KMS-11 (cell line): ENCODE results near the gene RERE.

ENCODE experiments used
- H2AFZ ChIP-seq: fragments of 200-600 bp; sonication (generic); 2 replicates; pipeline ENCODE4 v1.6.1; 2016; ENCODE audit warnings: antibody characterized with exemption, mixed run types, low read depth
- H3K27ac ChIP-seq: fragments of 200-600 bp; sonication (generic); 2 replicates; pipeline ENCODE4 v1.6.1; 2016; ENCODE audit warnings: mild to moderate bottlenecking, mixed run types
- H3K27me3 ChIP-seq: fragments of 200-600 bp; sonication (generic); 2 replicates; pipeline ENCODE4 v1.6.1; 2017; ENCODE audit warnings: mild to moderate bottlenecking, low read depth, mixed run types, moderate library complexity; ENCODE audit not compliant: insufficient read depth
- H3K36me3 ChIP-seq: fragments of 200-600 bp; sonication (generic); 2 replicates; pipeline ENCODE4 v1.6.1; 2017; ENCODE audit warnings: mild to moderate bottlenecking, mixed run types; ENCODE audit not compliant: insufficient read depth
- H3K4me1 ChIP-seq: fragments of 200-600 bp; sonication (generic); 2 replicates; pipeline ENCODE4 v1.6.1; 2016; ENCODE audit warnings: mild to moderate bottlenecking, low read depth, mixed run types; ENCODE audit not compliant: poor library complexity, severe bottlenecking
- H3K4me2 ChIP-seq: fragments of 200-600 bp; sonication (generic); 2 replicates; pipeline ENCODE4 v1.7.0; 2016; ENCODE audit warnings: mild to moderate bottlenecking, mixed run types
- H3K4me3 ChIP-seq: fragments of 200-600 bp; sonication (generic); IDR thresholded peaks from 2 replicates; pipeline ENCODE4 v1.6.1; 2017; ENCODE audit warnings: low read depth, low read length, mixed read lengths; ENCODE audit not compliant: insufficient read depth
- H3K79me2 ChIP-seq: fragments of 200-600 bp; sonication (generic); 2 replicates; pipeline ENCODE4 v1.6.1; 2016; ENCODE audit warnings: low read depth, mixed run types; ENCODE audit not compliant: insufficient read depth
- H3K9ac ChIP-seq: fragments of 200-600 bp; sonication (generic); 2 replicates; pipeline ENCODE4 v1.6.1; 2016; ENCODE audit warnings: mild to moderate bottlenecking, mixed run types
- H4K20me1 ChIP-seq: fragments of 200-600 bp; sonication (generic); 2 replicates; pipeline ENCODE4 v1.6.1; 2016; ENCODE audit warnings: mild to moderate bottlenecking, mixed run types; ENCODE audit not compliant: insufficient read depth
- TF ChIP-seq, protein P1 (sequence below): fragments of 200-600 bp; sonication (generic); conservative IDR thresholded peaks from 2 replicates; pipeline ENCODE4 v1.6.1; 2017; ENCODE audit warnings: low read depth, mild to moderate bottlenecking, antibody characterized with exemption, low read length, moderate library complexity, mixed read lengths

The RERE gene

DNA sequence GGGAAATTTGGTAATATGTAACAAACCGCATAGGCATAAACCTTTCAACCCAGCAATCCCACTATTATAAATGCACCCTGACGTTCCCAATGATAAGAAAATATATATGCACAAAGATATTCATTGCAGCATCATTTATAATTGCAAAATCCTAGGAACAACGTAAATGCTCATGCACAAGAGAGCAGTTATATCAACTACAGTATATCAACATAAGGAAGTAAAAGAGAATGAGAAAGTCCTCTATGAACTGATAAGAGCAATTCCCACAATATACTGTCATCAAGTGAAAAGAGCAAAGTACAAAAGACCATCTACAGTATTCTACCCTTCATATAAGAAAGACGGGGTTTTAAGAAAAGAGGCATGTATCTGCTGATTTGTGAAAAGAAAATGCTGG lies 269.6 kb downstream of the RERE start:
- Histone ChIP-seq H3K27ac (no peak overlapping the region), H3K4me2 (no peak overlapping the region), H3K4me1 (no peaks in the 10 kb centered on the region), H3K79me2 (no peaks in the 10 kb centered on the region), H3K4me3 (no peak overlapping the region), H3K27me3 (no peaks in the 10 kb centered on the region), H3K9ac (no peak overlapping the region), H4K20me1 (no peaks in the 10 kb centered on the region), H3K36me3 (no peaks in the 10 kb centered on the region), H2AFZ (no peak overlapping the region)
- TF ChIP-seq, protein P1, sequence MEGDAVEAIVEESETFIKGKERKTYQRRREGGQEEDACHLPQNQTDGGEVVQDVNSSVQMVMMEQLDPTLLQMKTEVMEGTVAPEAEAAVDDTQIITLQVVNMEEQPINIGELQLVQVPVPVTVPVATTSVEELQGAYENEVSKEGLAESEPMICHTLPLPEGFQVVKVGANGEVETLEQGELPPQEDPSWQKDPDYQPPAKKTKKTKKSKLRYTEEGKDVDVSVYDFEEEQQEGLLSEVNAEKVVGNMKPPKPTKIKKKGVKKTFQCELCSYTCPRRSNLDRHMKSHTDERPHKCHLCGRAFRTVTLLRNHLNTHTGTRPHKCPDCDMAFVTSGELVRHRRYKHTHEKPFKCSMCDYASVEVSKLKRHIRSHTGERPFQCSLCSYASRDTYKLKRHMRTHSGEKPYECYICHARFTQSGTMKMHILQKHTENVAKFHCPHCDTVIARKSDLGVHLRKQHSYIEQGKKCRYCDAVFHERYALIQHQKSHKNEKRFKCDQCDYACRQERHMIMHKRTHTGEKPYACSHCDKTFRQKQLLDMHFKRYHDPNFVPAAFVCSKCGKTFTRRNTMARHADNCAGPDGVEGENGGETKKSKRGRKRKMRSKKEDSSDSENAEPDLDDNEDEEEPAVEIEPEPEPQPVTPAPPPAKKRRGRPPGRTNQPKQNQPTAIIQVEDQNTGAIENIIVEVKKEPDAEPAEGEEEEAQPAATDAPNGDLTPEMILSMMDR = no peak

DNA sequence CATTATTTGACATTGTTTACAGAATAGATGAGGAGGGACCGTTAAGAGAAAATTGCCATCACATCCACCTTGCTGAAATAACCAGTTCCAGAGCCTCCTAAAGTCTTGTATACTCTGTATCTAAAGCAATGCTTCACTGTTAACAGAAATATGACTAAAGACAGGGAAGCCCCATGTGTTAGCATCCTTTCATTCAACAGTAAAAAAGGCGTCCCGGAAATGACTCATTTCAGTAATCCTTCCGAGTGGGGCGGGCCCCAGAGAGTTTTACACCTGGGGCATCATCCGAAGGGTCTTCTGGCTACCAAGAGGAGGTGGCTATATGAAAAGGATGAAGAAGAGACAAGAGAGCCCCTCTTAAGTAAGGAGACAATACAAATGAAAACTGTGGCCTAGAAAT lies 272.4 kb downstream of the RERE start:
- H3K36me3 ChIP-seq = no peaks in the 10 kb centered on the region
- H3K9ac ChIP-seq = no peak overlapping the region
- TF ChIP-seq, protein P1 = no peak
- H3K4me3 ChIP-seq = no peak overlapping the region
- no peaks in the 10 kb centered on the region for H3K27me3 ChIP-seq
- H3K4me1 ChIP-seq = peaks cover 14% of the 10 kb centered on the region
- H3K27ac ChIP-seq = no peak overlapping the region
- H2AFZ ChIP-seq = no peak overlapping the region
- H3K4me2 ChIP-seq = no peak overlapping the region
- no peaks in the 10 kb centered on the region for H3K79me2 ChIP-seq
- H4K20me1 ChIP-seq = no peaks in the 10 kb centered on the region

DNA sequence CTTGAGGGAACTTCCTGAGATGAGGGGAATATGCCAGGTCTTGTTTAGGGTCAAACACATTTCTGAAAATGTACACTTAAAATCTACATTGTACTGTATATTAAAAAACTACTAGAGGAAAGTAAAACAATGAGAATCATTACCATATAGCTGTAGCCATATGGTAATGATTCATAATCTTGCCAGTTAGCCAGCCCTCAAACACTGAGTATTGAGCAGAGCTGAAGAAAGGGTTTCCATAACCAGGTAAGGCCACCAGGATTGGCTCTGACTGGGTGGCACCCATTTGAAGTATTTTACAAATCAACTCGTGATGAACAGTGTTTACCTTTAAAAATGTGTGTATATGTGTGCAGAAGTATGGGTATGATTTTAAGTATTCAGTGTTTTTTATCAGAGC lies 272.8 kb downstream of the RERE start:
- TF ChIP-seq, protein P1 = no peak
- Histone ChIP-seq H4K20me1 (no peaks in the 10 kb centered on the region), H3K79me2 (no peaks in the 10 kb centered on the region), H3K9ac (no peak overlapping the region), H3K27ac (no peak overlapping the region), H3K4me2 (no peak overlapping the region), H3K4me3 (no peak overlapping the region), H3K4me1 (peaks cover 14% of the 10 kb centered on the region), H2AFZ (no peak overlapping the region), H3K36me3 (no peaks in the 10 kb centered on the region), H3K27me3 (no peaks in the 10 kb centered on the region)

DNA sequence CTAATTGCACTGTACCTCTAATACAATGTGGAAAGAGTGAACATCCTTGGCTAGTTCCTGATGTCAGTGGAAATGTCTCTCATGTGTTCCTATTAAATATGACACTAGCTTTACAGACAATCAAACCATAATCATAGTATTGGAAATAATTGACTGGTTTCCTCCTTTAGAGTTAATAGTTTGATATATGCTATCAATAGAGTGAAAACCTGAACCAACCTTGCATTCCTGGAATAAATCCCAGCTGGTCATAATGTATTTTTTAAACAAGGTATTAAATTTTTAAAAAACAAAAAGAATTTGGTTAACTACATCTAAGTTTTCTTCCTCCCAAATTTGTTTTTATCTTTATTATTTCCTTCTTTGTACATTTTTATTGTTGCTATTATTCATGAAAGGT lies 273.5 kb downstream of the RERE start:
- H3K9ac ChIP-seq = no peak overlapping the region
- no peaks in the 10 kb centered on the region for H3K79me2 ChIP-seq
- no peak overlapping the region for H3K4me3 ChIP-seq
- H2AFZ ChIP-seq = no peak overlapping the region
- no peaks in the 10 kb centered on the region for H4K20me1 ChIP-seq
- H3K27ac ChIP-seq = no peak overlapping the region
- H3K27me3 ChIP-seq = no peaks in the 10 kb centered on the region
- TF ChIP-seq, protein P1 = no peak
- H3K36me3 ChIP-seq = no peaks in the 10 kb centered on the region
- H3K4me2 ChIP-seq = no peak overlapping the region
- H3K4me1 ChIP-seq = peaks cover 14% of the 10 kb centered on the region
